CD4-positive, alpha-beta T cell treated with Interferon alpha-2 for 1 hour (primary cell): ENCODE data around the gene FAXC.
"Not testable (repeated sequence)": the region's sequence is repeated elsewhere in the genome, so short reads cannot be mapped to it uniquely, and the experiment has no call there.

Experiments
- DNase-seq, 2 donors: peaks; one replicate each; pipeline ENCODE4 v3.0.0-alpha.2; 2020 to 2022

FAXC gene

DNA sequence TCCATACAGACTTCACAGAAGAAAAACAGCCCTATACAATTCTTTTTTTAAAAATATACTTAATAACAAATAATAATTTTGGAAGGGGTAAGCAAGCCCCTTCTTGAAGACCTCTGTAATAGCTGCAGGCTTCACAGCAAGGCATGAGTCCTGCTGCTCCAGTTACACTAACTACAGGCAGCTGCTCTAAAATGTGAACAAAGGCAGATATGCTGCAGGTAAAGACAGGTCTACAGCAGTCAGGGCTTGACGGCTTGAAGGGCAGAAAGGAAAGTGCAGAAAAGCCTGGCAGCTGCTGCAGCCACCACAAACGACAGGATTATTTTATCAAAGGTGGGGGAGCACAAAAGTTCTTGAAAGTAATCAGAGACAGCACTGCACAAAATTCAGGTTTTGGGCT lies 11.3 kb downstream of the FAXC start:
- no peak for DNase-seq

GRCh38 chr6:99335298-99335697 lies 14.2 kb downstream of the FAXC start:
- not testable (repeated sequence) for DNase-seq

GRCh38 chr6:99334526-99335127 lies 14.8 kb downstream of the FAXC start:
- peak in 1 of 2 donors; percentile 26 for DNase-seq

DNA sequence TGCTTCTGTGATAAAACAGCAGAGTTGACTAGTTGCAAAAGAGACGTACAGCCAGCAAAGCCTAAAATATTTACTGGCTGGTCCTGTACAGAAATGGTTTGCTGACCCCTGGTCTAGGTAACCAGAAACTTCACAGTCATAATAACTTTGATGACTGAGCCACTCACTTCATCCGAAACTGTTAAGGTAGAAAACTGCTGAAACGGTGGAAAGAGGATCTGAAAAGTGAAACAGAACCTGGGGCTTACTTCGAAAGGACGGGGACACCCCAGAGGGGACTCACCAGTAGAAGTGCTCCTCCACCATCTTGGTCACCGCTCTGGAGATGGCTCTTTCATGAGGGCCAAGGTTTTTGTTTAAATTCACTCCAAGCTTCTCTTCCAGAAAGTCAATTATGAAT lies 16.4 kb downstream of the FAXC start:
- DNase-seq: no peak

GRCh38 chr6:99331531-99331930 lies 17.9 kb downstream of the FAXC start:
- DNase-seq: no peak

DNA sequence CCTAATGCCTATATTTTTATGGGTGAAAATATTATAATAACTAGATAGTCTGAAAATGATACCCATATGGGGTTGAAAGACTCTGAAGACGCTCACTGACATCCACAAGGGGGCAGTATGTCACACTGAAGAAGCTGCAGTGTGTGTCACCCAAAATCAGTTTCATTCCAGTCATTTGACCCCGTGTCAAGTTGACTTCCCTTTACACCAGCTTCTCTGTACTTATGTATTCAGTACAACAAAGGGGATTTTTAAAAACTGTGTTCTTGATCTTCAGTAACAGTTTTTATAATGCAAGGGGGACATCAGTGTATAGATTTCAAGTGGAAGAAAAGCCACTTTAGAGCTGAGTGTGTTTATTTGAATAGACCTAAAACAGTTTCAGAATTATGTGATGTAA lies 19.3 kb downstream of the FAXC start:
- DNase-seq: peak; percentile 34 to 59

DNA sequence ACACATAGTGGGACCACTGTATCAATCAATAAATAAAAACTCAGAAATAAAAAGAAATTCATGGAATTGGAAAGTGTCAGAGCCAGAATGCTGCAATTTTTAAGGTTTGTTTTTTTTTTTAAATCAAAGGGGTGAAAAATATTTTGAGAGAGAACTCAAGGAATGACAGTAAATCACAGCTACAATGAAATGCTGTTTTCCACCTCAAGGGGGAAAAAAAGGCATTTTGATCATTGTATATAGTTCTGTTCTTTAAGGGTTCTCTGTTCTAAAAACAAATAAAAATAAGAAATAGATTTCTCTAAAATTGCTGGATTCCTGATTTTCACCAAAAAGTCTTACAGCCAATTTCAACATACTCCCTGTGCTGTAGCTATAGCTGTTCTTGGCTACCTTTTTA lies 24.5 kb downstream of the FAXC start:
- no peak for DNase-seq

GRCh38 chr6:99318566-99318965 lies 30.9 kb downstream of the FAXC start:
- DNase-seq: no peak

- DNase-seq: no peak
Observed at GRCh38 chr6:99312354-99312753, 37.1 kb downstream of the FAXC start.

DNA sequence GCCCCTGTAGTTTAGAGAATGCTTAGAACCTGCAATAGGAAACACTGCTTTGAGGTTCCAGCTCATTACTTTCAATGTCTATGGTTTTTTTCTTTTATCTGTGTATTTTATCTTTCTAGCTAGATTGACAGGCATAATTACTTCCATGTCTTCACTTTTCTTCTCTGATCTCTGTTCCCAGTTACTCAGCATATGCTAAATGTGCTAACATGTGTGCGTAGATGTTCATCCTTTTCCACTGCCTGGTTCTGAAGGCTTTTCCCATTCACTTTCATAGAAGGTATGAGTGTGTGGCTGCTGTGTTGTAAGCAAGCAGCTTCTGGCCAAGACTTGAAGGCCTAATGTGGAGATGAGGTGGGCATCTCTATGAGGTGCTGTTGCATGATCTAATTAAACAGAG lies 38.9 kb downstream of the FAXC start:
- no peak for DNase-seq

- DNase-seq: no peak
Observed at GRCh38 chr6:99309557-99309956, 39.9 kb downstream of the FAXC start.

DNA sequence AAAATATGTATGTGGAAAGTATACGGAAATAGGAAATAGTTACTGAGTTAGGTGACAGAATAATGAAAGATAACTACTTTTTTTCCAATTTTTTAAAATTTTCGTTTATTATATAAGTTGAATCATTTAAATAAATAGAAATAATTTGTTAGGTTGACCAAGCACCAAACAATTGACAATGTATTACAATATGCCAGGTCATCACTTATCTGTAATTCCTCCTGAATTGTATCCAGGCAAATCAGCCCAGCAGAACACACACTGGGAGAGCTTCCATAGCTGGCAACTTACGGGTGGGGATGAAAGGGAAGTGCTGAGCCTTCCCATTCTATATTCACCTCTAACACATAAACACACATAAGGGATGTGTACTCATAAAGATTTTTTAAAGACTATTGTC lies 40.7 kb downstream of the FAXC start:
- DNase-seq: no peak

GRCh38 chr6:99307295-99307907 lies 42.1 kb downstream of the FAXC start:
- no peak for DNase-seq

GRCh38 chr6:99306341-99306740 lies 43.1 kb downstream of the FAXC start:
- DNase-seq: no peak

DNA sequence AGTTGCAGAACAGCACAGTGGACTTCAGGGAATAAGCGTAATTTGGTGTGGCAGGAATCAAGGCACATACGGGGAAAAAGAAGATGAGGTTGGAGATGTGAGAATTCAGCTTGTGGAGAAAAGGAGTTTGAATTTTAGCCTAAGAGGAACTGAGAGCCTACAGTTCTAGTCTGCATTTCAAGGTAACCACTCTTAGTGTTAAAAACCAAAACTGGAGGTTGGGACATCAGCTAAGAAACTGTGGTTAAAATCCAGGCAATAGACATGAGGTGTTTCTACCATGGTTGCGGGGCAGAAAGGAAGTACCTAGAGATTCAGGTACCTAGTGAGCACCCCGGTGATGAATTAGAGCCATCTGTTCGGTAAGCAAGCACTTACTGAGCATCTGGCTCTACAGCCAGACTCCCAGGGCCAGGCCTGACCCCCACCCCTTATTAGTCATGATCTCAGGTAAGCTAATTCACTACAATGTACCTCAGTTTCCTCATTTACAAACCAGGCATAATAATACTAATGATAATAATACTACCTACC lies 44.4 kb downstream of the FAXC start:
- no peak for DNase-seq

- no peak for DNase-seq
Observed at GRCh38 chr6:99297415-99297814, 52.1 kb downstream of the FAXC start.

- no peak for DNase-seq
Observed at GRCh38 chr6:99297006-99297405, 52.5 kb downstream of the FAXC start.

DNA sequence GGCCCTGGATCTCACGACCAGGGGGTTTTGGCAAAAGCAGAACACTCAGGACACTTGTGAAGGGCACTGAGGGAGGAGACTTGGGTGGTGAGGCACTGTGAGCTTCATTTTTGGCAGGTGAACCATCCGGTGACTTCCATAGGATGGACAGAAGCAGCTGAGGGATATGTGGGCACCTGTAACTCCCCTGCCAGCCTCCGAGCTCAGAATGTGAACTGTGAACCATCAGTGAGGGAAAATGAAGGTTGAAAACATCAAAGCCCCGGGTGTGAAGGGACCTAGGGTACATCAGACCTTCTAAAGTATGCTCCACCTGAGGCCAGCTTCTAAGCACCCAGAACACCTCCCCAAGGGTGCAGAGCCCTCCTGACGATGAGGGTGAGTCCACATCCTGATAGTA lies 53.2 kb downstream of the FAXC start:
- DNase-seq: no peak

GRCh38 chr6:99295276-99295675 lies 54.2 kb downstream of the FAXC start:
- no peak for DNase-seq

DNA sequence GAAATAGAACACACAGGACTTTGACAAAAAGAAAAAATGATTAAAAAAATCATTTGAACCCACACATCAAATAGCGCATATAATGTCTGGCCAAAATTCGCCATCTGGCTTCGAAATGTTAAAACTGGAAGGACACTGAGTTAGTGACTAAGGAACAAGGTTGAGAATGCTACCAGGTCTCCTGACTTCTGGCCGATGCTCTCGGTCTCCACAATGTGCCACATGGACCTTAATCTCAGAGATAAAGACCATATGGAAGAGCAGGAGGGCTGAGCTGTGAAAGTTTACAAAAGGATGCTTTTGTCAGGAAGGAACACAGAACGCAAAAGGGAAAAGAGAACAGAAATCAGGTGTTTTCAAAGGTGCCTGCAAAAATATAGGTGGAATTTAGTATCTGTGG lies 54.7 kb downstream of the FAXC start:
- DNase-seq: no peak

GRCh38 chr6:99289701-99290100 lies 59.8 kb downstream of the FAXC start:
- no peak for DNase-seq

- no peak for DNase-seq
Observed at GRCh38 chr6:99288668-99289067, 60.8 kb downstream of the FAXC start.

DNA sequence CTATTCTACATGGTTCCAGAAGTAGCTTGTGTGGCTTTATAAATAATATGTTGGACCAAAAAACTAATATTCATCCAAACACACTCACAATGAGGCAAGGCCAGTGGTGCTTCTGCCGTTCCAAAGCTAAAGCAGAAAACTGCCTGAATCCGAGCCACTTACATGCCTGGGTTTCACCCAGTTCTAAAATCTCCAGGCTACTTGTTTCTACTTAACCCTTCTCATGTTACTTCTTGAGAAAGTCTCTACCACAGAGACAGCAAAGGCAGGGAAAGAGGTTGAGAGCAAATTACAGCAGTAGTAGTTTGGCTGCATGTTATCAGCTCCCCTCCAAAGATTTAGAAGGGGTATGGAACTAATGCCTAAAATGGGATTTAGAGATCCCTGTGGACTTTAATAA lies 62.0 kb downstream of the FAXC start:
- DNase-seq: no peak

- no peak for DNase-seq
Observed at GRCh38 chr6:99285881-99286280, 63.6 kb downstream of the FAXC start.

GRCh38 chr6:99282479-99283062 lies 66.9 kb downstream of the FAXC start:
- no peak for DNase-seq
